GM23338 (cell line): ENCODE results near the gene MUC16. TPM values are rescaled to one million over a fixed set of nuclear protein-coding genes. Genes with fewer than 3 reads are reported as not detected.

Experiments used
- ATAC-seq: fragments of 200-7000 bp; cut with Tn5 transposase; 3 replicates; pipeline ENCODE4 v1.9.1; 2020
- DNase-seq: peaks from one replicate; pipeline ENCODE4 v3.0.0-alpha.2; 2015; ENCODE audit warnings: low spot score
- H2AFZ ChIP-seq: fragments of 200-600 bp; sonication (generic); 2 replicates; pipeline ENCODE4 v1.8.0; 2016; ENCODE audit warnings: antibody characterized with exemption, mild to moderate bottlenecking, moderate library complexity
- H3F3A ChIP-seq: fragments of 200-600 bp; sonication (generic); replicated peaks from 2 replicates; pipeline ENCODE4 v1.8.0; 2017; ENCODE audit warnings: antibody characterized with exemption, mixed run types, low read depth
- H3K27ac ChIP-seq: fragments of 200-600 bp; sonication (generic); 2 replicates; pipeline ENCODE4 v1.6.1; 2016; ENCODE audit warnings: low read depth
- H3K27me3 ChIP-seq: fragments of 200-600 bp; sonication (generic); 2 replicates; pipeline ENCODE4 v1.8.0; 2016; ENCODE audit warnings: mild to moderate bottlenecking, mixed run types, moderate library complexity; ENCODE audit not compliant: insufficient read depth
- H3K36me3 ChIP-seq: fragments of 200-600 bp; sonication (generic); 2 replicates; pipeline ENCODE4 v1.8.0; 2016; ENCODE audit warnings: mild to moderate bottlenecking; ENCODE audit not compliant: insufficient read depth
- H3K4me1 ChIP-seq: fragments of 200-600 bp; sonication (generic); 2 replicates; pipeline ENCODE4 v1.8.0; 2016; ENCODE audit warnings: mild to moderate bottlenecking, moderate library complexity; ENCODE audit not compliant: insufficient read depth
- H3K4me2 ChIP-seq: fragments of 200-600 bp; sonication (generic); 2 replicates; pipeline ENCODE4 v1.7.1; 2017; ENCODE audit warnings: mixed run types
- H3K4me3 ChIP-seq: fragments of 200-600 bp; sonication (generic); 2 replicates; pipeline ENCODE4 v1.6.1; 2016; ENCODE audit warnings: mixed run types
- H3K79me2 ChIP-seq: fragments of 200-600 bp; sonication (generic); replicated peaks from 2 replicates; pipeline ENCODE4 v1.8.0; 2017; ENCODE audit warnings: mild to moderate bottlenecking; ENCODE audit not compliant: insufficient read depth
- H3K9me2 ChIP-seq: fragments of 200-600 bp; sonication (generic); 2 replicates; pipeline ENCODE4 v1.8.0; 2017; ENCODE audit not compliant: insufficient read depth
- H4K20me1 ChIP-seq: fragments of 200-600 bp; sonication (generic); replicated peaks from 2 replicates; pipeline ENCODE4 v1.8.0; 2017; ENCODE audit warnings: mild to moderate bottlenecking; ENCODE audit not compliant: insufficient read depth
- H3K27ac Mint-ChIP-seq: 2 replicates; pipeline ENCODE4 v1.8.0; 2020; ENCODE audit warnings: inconsistent platforms, mild to moderate bottlenecking, moderate library complexity, mixed read lengths
- H3K27me3 Mint-ChIP-seq: 3 replicates; pipeline ENCODE4 v1.8.0; 2022; ENCODE audit warnings: low read depth, mild to moderate bottlenecking, moderate library complexity, mixed read lengths, inconsistent platforms; ENCODE audit not compliant: insufficient read depth, poor library complexity
- H3K36me3 Mint-ChIP-seq: 3 replicates; pipeline ENCODE4 v1.8.0; 2021; ENCODE audit warnings: low read depth, mild to moderate bottlenecking, inconsistent platforms, moderate library complexity, mixed read lengths
- H3K4me1 Mint-ChIP-seq: 3 replicates; pipeline ENCODE4 v1.8.0; 2020; ENCODE audit warnings: mild to moderate bottlenecking, inconsistent platforms, mixed read lengths
- H3K4me3 Mint-ChIP-seq: 3 replicates; pipeline ENCODE4 v1.8.0; 2021; ENCODE audit warnings: moderate library complexity, mild to moderate bottlenecking, inconsistent platforms, mixed read lengths
- H3K9me3 Mint-ChIP-seq: 3 replicates; pipeline ENCODE4 v1.8.0; 2020; ENCODE audit warnings: moderate library complexity, mild to moderate bottlenecking, inconsistent platforms, mixed read lengths
- CTCF ChIP-seq, 2 experiments: fragments of 200-600 bp in 1 of 2; sonication (generic) in 1 of 2; conservative IDR thresholded peaks; 2 replicates each; pipeline versions ENCODE4 v1.5.1 to v1.6.1; 2016 to 2017; ENCODE audit warnings: antibody characterized with exemption in 2 of 2, low read depth in 2 of 2, mild to moderate bottlenecking in 2 of 2, moderate library complexity in 1 of 2
- ETS1 ChIP-seq: IDR thresholded peaks from 2 replicates; pipeline ENCODE4 v1.6.1; 2016; ENCODE audit warnings: antibody characterized with exemption
- EZH2 ChIP-seq: fragments of 200-600 bp; sonication (generic); IDR thresholded peaks from one replicate; pipeline ENCODE4 v1.8.0; 2017; ENCODE audit warnings: antibody characterized with exemption, mild to moderate bottlenecking, low read depth; ENCODE audit not compliant: unreplicated experiment
- EZH2phosphoT487 ChIP-seq: fragments of 200-600 bp; sonication (generic); IDR thresholded peaks from one replicate; pipeline ENCODE4 v1.8.1; 2018; ENCODE audit warnings: antibody characterized with exemption; ENCODE audit not compliant: unreplicated experiment
- NANOG ChIP-seq: IDR thresholded peaks from 2 replicates; pipeline ENCODE4 v1.6.1; 2016; ENCODE audit warnings: antibody characterized with exemption, borderline replicate concordance
- POLR2AphosphoS5 ChIP-seq: IDR thresholded peaks from 2 replicates; pipeline ENCODE4 v1.6.1; 2016; ENCODE audit warnings: antibody characterized with exemption, low read depth
- REST ChIP-seq: IDR thresholded peaks from one replicate; pipeline ENCODE4 v1.6.1; 2018; ENCODE audit warnings: antibody characterized with exemption; ENCODE audit not compliant: unreplicated experiment
- STAT1 ChIP-seq: IDR thresholded peaks from one replicate; pipeline ENCODE4 v1.6.1; 2016; ENCODE audit warnings: antibody characterized with exemption; ENCODE audit not compliant: unreplicated experiment
- ZNF331 ChIP-seq: fragments of 250-450 bp; sonication (Bioruptor Pico); IDR thresholded peaks from 2 replicates; pipeline ENCODE4 v1.5.0; 2020; ENCODE audit warnings: low read depth, mild to moderate bottlenecking, moderate library complexity
- ZNF462 ChIP-seq: fragments of 250-450 bp; sonication (Bioruptor Pico); IDR thresholded peaks from 2 replicates; pipeline ENCODE4 v1.5.0; 2020; ENCODE audit warnings: mild to moderate bottlenecking, moderate library complexity
- polyA plus RNA-seq: library from polyadenylated mRNA; unstranded; fragments of >200 nt; fragmentation: Nextera tagmentation; extraction: Ambion mirVana; gene quantifications from 2 replicates; pipeline ENCODE4 v1.2.1, GENCODE V29; 2016
- total RNA-seq: library from RNA; depleted of rRNA; stranded (reverse); fragments of >200 nt; shearing (Covaris generic); gene quantifications from 2 replicates; pipeline ENCODE4 v1.2.3, GENCODE V29; 2014

The MUC16 gene
- total and polyA plus RNA-seq, 2 experiments from 2014 or later = 0.06 to 0.42 TPM

GRCh38 chr19:9040131-9040530 is 29.9 kb upstream of the MUC16 start:
- Histone ChIP-seq H3K27me3 (no peaks in the 10 kb centered on the region), H3K9me2 (no peaks in the 10 kb centered on the region), H4K20me1 (no peaks in the 10 kb centered on the region), H3K79me2 (no peaks in the 10 kb centered on the region), H3K36me3 (no peaks in the 10 kb centered on the region), H3F3A (no peaks in the 10 kb centered on the region), H3K4me2 (no peak overlapping the region), H3K4me1 (no peaks in the 10 kb centered on the region), H2AFZ (peak overlapping the region; percentile 89; the same call in 1 of the 2 replicates), H3K4me3 (no peak overlapping the region), H3K27ac (no peak overlapping the region)
- H3K9me3 Mint-ChIP-seq = peaks cover 99% of the 10 kb centered on the region
- peaks cover 55% of the 10 kb centered on the region for H3K36me3 Mint-ChIP-seq
- no peak for ATAC-seq
- no peak overlapping the region for H3K27ac Mint-ChIP-seq
- H3K27me3 Mint-ChIP-seq = peaks cover 8% of the 10 kb centered on the region
- H3K4me3 Mint-ChIP-seq = no peak overlapping the region
- TF ChIP-seq EZH2 (no peak), CTCF (conservative IDR thresholded peaks at IDR 0.05; ENCODE audit: low read depth in 2 of 2) (no peak)
- no peak for DNase-seq
- no peaks in the 10 kb centered on the region for H3K4me1 Mint-ChIP-seq

- no peak for DNase-seq
- Histone ChIP-seq H4K20me1 (no peaks in the 10 kb centered on the region), H2AFZ (peak overlapping the region; percentile 89; the same call in 1 of the 2 replicates), H3K36me3 (no peaks in the 10 kb centered on the region), H3F3A (no peaks in the 10 kb centered on the region), H3K27ac (peak overlapping the region; percentile 39; the same call in 1 of the 2 replicates), H3K27me3 (no peaks in the 10 kb centered on the region), H3K4me2 (no peak overlapping the region), H3K79me2 (no peaks in the 10 kb centered on the region), H3K9me2 (no peaks in the 10 kb centered on the region), H3K4me3 (no peak overlapping the region), H3K4me1 (no peaks in the 10 kb centered on the region)
- Mint-ChIP-seq H3K4me1 (no peaks in the 10 kb centered on the region), H3K9me3 (peaks cover 99% of the 10 kb centered on the region), H3K27ac (no peak overlapping the region), H3K27me3 (peaks cover 8% of the 10 kb centered on the region), H3K36me3 (peaks cover 53% of the 10 kb centered on the region), H3K4me3 (no peak overlapping the region)
- no peak for ATAC-seq
- TF ChIP-seq POLR2AphosphoS5 (no peak), ZNF462 (no peak), NANOG (no peak), ZNF331 (CRISPR knock-in tag) (no peak), EZH2phosphoT487 (no peak), ETS1 (no peak), STAT1 (no peak), REST (no peak)
Observed at GRCh38 chr19:9039728-9040127, 29.5 kb upstream of the MUC16 start.
